Measurements from ENCODE around the gene RNF224.

RNF224 gene

GRCh38 chr9:137188086-137188489 lies 39.2 kb upstream of the RNF224 start:
- peaks cover 62% of the 10 kb centered on the region for H3K4me1 Mint-ChIP-seq (ENCODE audit: low read depth)

DNA sequence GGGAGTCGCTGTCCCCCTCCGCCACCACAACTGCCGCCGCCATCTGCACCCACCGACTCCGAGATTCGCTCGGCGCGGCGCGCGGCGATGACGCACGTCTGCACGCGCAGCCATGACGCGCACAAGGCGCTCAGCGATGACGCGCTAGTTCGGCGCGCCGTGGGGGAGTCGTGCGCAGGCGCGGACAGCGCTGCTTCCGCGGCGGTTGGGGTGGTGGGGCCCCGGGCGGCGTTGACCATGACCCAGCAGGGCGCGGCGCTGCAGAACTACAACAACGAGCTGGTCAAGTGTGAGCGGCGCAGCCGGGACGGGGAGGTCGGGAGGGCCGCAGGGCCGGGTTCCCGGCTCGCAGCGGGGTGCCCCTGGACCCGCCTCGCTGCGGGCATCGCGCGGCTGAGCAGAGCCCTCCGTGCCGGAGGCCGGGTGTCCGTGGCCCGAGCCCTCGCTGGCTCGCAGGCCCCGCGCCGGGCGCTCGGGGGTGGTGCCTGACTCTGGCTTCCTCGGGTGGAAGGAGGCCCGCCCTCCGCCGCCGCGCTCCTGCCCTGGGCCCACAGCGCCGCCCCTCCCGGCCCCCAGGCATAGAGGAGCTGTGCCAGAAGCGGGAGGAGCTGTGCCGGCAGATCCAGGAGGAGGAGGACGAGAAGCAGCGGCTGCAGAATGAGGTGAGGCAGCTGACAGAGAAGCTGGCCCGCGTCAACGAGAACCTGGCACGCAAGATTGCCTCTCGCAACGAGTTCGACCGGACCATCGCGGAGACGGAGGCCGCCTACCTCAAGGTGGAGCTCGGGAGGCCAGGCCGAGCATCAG lies 38.6 kb upstream of the RNF224 start, which contains the start of the genes ANAPC2 and SSNA1:
TSS of gene ANAPC2 (minus strand) at position 71 of the 807 bp plus-strand sequence. CDS start at position 43, 28 bp downstream.
TSS of gene SSNA1 (plus strand) at position 187 of the 807 bp plus-strand sequence. CDS start at position 238, 51 bp downstream.
- H3K27ac Mint-ChIP-seq: peak within 1 kb of the TSS; percentile 90
- no peaks in the 10 kb centered on the region for H3K27me3 Mint-ChIP-seq

More at GRCh38 chr9:137188086-137188489, 39.2 kb upstream of the RNF224 start:
- Mint-ChIP-seq H3K27ac (peak overlapping the region; percentile 90), H3K27me3 (no peaks in the 10 kb centered on the region), H3K36me3 (ENCODE audit: low read depth) (peaks cover 92% of the 10 kb centered on the region), H3K4me3 (peak overlapping the region; percentile 96), H3K9me3 (no peaks in the 10 kb centered on the region)
- intact Hi-C loops (cut with micrococcal nuclease): loop anchor here (1.0 to 5.0 kb wide), 2 partner anchors 17 to 34 kb away; partner anchors contain the start of genes NDOR1, RNF208 and TMEM203

GRCh38 chr9:137189297-137190295 lies 37.7 kb upstream of the RNF224 start:
- no peaks in the 10 kb centered on the region for H3K27me3 Mint-ChIP-seq
- peaks cover 64% of the 10 kb centered on the region for H3K4me1 Mint-ChIP-seq (ENCODE audit: low read depth)
- intact Hi-C loops (cut with micrococcal nuclease): loop anchor here (5.0 kb wide), 1 partner anchor 33 kb away; the partner anchor contains the start of gene RNF208
- peak overlapping the region; percentile 90 for H3K27ac Mint-ChIP-seq
- H3K4me3 Mint-ChIP-seq: peak overlapping the region; percentile 96
- H3K9me3 Mint-ChIP-seq: no peaks in the 10 kb centered on the region
- peaks cover 77% of the 10 kb centered on the region for H3K36me3 Mint-ChIP-seq (ENCODE audit: low read depth)

More for the DNA sequence above, 38.6 kb upstream of the RNF224 start, which contains the start of the genes ANAPC2 and SSNA1:
- peak within 1 kb of the TSS; percentile 96 for H3K4me3 Mint-ChIP-seq
- peaks cover 86% of the 10 kb centered on the region for H3K36me3 Mint-ChIP-seq (ENCODE audit: low read depth)
- intact Hi-C loops (cut with micrococcal nuclease): loop anchor here (1.0 to 5.0 kb wide), 2 partner anchors 17 to 34 kb away; partner anchors contain the start of genes NDOR1, RNF208 and TMEM203
- H3K9me3 Mint-ChIP-seq: no peaks in the 10 kb centered on the region
- peaks cover 63% of the 10 kb centered on the region for H3K4me1 Mint-ChIP-seq (ENCODE audit: low read depth)

GRCh38 chr9:137190315-137190856 lies 36.9 kb upstream of the RNF224 start:
- Mint-ChIP-seq H3K9me3 (no peaks in the 10 kb centered on the region), H3K4me1 (ENCODE audit: low read depth) (peaks cover 66% of the 10 kb centered on the region)
- intact Hi-C loops (cut with micrococcal nuclease): no loop called here

DNA sequence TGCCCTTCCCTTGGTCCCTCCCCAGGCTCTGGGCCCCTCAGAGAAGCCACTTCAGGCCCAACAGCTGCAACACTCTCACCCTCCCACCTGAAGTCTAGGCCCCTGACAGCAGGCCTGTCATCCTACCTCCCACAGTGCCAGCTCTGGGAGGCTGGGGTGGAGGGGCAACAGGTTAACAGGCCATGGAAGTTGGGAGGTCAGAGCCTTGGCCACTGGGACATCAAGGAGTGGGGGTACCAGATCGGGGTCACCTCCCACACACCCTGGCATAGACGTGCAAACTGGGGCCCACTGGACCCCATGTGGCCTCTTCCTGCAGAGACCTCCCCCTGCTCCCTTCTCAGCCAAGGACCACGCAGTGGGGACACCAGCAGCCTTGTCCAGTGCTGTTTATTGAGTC lies 36.1 kb upstream of the RNF224 start:
- H3K36me3 Mint-ChIP-seq (ENCODE audit: low read depth): peaks cover 73% of the 10 kb centered on the region
- H3K4me1 Mint-ChIP-seq (ENCODE audit: low read depth): peaks cover 65% of the 10 kb centered on the region
- H3K27me3 Mint-ChIP-seq: no peaks in the 10 kb centered on the region
- H3K9me3 Mint-ChIP-seq: no peaks in the 10 kb centered on the region
- intact Hi-C loops (cut with micrococcal nuclease): no loop called here
- H3K27ac Mint-ChIP-seq: no peak overlapping the region
- H3K4me3 Mint-ChIP-seq: no peak overlapping the region

More at GRCh38 chr9:137190315-137190856, 36.9 kb upstream of the RNF224 start:
- peaks cover 76% of the 10 kb centered on the region for H3K36me3 Mint-ChIP-seq (ENCODE audit: low read depth)
- H3K27ac Mint-ChIP-seq: peak overlapping the region; percentile 90
- no peaks in the 10 kb centered on the region for H3K27me3 Mint-ChIP-seq
- H3K4me3 Mint-ChIP-seq: peak overlapping the region; percentile 96

GRCh38 chr9:137191691-137192447 lies 35.4 kb upstream of the RNF224 start:
- no peak overlapping the region for H3K27ac Mint-ChIP-seq
- no peak overlapping the region for H3K4me3 Mint-ChIP-seq
- intact Hi-C loops (cut with micrococcal nuclease): no loop called here
- no peaks in the 10 kb centered on the region for H3K27me3 Mint-ChIP-seq
- H3K4me1 Mint-ChIP-seq (ENCODE audit: low read depth): peaks cover 63% of the 10 kb centered on the region
- H3K36me3 Mint-ChIP-seq (ENCODE audit: low read depth): peaks cover 74% of the 10 kb centered on the region
- H3K9me3 Mint-ChIP-seq: no peaks in the 10 kb centered on the region

DNA sequence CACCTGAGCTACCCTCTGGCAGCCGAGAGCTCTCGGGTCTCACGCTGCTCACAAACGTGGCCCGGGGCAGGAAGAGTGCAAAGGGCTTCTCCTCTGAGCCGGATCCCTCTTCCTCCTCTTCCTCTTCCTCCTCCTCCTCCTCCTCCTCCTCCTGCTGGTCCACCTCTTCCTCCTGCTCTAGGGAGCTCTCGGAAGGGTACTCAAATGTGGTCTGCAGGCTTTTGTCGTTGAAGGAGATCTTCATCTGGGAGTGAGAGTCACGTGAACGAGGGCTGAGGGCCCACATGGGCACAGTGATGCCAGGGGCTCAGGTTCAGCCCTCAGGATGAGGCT lies 34.9 kb upstream of the RNF224 start:
- Mint-ChIP-seq H3K36me3 (ENCODE audit: low read depth) (peaks cover 77% of the 10 kb centered on the region), H3K27ac (no peak overlapping the region), H3K4me1 (ENCODE audit: low read depth) (peaks cover 63% of the 10 kb centered on the region), H3K4me3 (no peak overlapping the region), H3K27me3 (no peaks in the 10 kb centered on the region), H3K9me3 (no peaks in the 10 kb centered on the region)
- intact Hi-C loops (cut with micrococcal nuclease): no loop called here

DNA sequence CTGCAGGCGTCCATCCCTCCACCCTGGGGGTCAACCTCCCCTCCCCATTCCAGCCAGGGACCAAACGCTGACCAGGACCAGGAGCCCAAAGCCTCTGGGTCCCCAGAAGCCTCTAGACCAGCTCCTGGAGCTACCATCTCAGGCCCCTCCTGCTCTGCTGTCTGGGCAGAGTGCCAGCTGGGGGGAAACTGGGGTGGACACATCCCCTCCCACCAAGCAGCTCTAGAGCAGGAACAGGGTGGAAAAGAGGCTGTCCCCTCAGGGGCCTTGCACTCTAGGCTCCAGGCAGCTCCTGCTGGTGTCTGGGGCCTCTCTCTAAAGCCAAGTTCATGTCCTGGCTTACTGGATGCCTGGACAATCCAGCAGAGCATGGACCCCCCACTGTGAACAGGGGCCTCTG lies 34.4 kb upstream of the RNF224 start:
- Mint-ChIP-seq H3K27me3 (no peaks in the 10 kb centered on the region), H3K4me3 (no peak overlapping the region), H3K36me3 (ENCODE audit: low read depth) (peaks cover 72% of the 10 kb centered on the region), H3K27ac (no peak overlapping the region), H3K9me3 (no peaks in the 10 kb centered on the region), H3K4me1 (ENCODE audit: low read depth) (peaks cover 63% of the 10 kb centered on the region)
- intact Hi-C loops (cut with micrococcal nuclease): no loop called here

DNA sequence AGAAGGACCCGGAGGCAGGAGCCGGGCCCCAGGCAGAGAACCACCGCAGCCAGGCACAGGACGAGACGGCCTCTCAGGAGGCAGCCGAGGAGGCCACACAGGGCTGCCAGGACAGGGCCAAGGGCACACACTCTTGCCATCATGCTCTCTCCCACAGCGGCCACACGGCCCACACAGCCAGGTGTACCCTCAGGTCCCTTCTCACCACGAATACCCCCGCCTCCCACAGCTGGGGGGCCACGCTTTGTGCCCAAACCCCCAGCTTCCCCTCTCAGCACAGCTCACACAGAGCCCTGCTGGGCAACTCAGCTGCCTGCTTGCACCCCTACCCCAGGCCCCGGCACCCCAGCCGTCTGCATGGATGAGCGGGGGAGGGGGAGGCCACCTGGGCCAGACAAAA lies 33.5 kb upstream of the RNF224 start:
- peaks cover 68% of the 10 kb centered on the region for H3K36me3 Mint-ChIP-seq (ENCODE audit: low read depth)
- H3K4me3 Mint-ChIP-seq: no peak overlapping the region
- H3K9me3 Mint-ChIP-seq: no peaks in the 10 kb centered on the region
- H3K27ac Mint-ChIP-seq: no peak overlapping the region
- H3K27me3 Mint-ChIP-seq: no peaks in the 10 kb centered on the region
- peaks cover 71% of the 10 kb centered on the region for H3K4me1 Mint-ChIP-seq (ENCODE audit: low read depth)
- intact Hi-C loops (cut with micrococcal nuclease): no loop called here

GRCh38 chr9:137194388-137194787 lies 32.9 kb upstream of the RNF224 start:
- intact Hi-C loops (cut with micrococcal nuclease): no loop called here
- H3K4me3 Mint-ChIP-seq: no peak overlapping the region
- no peaks in the 10 kb centered on the region for H3K9me3 Mint-ChIP-seq
- H3K27me3 Mint-ChIP-seq: no peaks in the 10 kb centered on the region
- peaks cover 72% of the 10 kb centered on the region for H3K4me1 Mint-ChIP-seq (ENCODE audit: low read depth)
- no peak overlapping the region for H3K27ac Mint-ChIP-seq
- H3K36me3 Mint-ChIP-seq (ENCODE audit: low read depth): peaks cover 64% of the 10 kb centered on the region

GRCh38 chr9:137194909-137195308 lies 32.4 kb upstream of the RNF224 start:
- no peak overlapping the region for H3K4me3 Mint-ChIP-seq
- H3K9me3 Mint-ChIP-seq: no peaks in the 10 kb centered on the region
- no peak overlapping the region for H3K27ac Mint-ChIP-seq
- peaks cover 64% of the 10 kb centered on the region for H3K36me3 Mint-ChIP-seq (ENCODE audit: low read depth)
- H3K4me1 Mint-ChIP-seq (ENCODE audit: low read depth): peaks cover 71% of the 10 kb centered on the region
- intact Hi-C loops (cut with micrococcal nuclease): no loop called here
- no peaks in the 10 kb centered on the region for H3K27me3 Mint-ChIP-seq

- no peaks in the 10 kb centered on the region for H3K9me3 Mint-ChIP-seq
- no peak overlapping the region for H3K27ac Mint-ChIP-seq
- H3K4me1 Mint-ChIP-seq (ENCODE audit: low read depth): peaks cover 63% of the 10 kb centered on the region
- no peaks in the 10 kb centered on the region for H3K27me3 Mint-ChIP-seq
- intact Hi-C loops (cut with micrococcal nuclease): no loop called here
- H3K4me3 Mint-ChIP-seq: no peak overlapping the region
- peaks cover 57% of the 10 kb centered on the region for H3K36me3 Mint-ChIP-seq (ENCODE audit: low read depth)
Observed at GRCh38 chr9:137195525-137196220, 31.6 kb upstream of the RNF224 start.

Measured in dendritic cell treated with granulocyte-macrophage colony-stimulating factor and Interleukin-4, amounts not matched to agents 40 ng/mL and 50 ng/mL, for 4 days (primary cell).